NCI-H146 (cell line): ENCODE data around the gene TMEM205.
A peak's percentile ranks its signal among the peaks of the same experiment; 100 is the strongest.
"Not testable (repeated sequence)": the region's sequence is repeated elsewhere in the genome, so short reads cannot be mapped to it uniquely, and the experiment has no call there.

Experiments used
- DNase-seq: peaks from one replicate; lab custom pipeline; 2025; lab: John Stamatoyannopoulos, UW

TMEM205 gene

GRCh38 chr19:11373166-11373884, 27.3 kb upstream of the TMEM205 start:
- DNase-seq = peak; percentile 94

- DNase-seq = no peak
Measured at GRCh38 chr19:11370744-11371143, 24.7 kb upstream of the TMEM205 start.

- no peak for DNase-seq
Measured at GRCh38 chr19:11367528-11367927, 21.5 kb upstream of the TMEM205 start.

GRCh38 chr19:11365557-11366117, 19.6 kb upstream of the TMEM205 start:
- DNase-seq = no peak

GRCh38 chr19:11364935-11365334, 18.9 kb upstream of the TMEM205 start:
- DNase-seq = no peak

- DNase-seq = no peak
Measured at GRCh38 chr19:11364296-11364904, 18.3 kb upstream of the TMEM205 start.

GRCh38 chr19:11363881-11364280, 17.8 kb upstream of the TMEM205 start:
- DNase-seq = no peak

- no peak for DNase-seq
Measured at GRCh38 chr19:11361771-11362731, 16.0 kb upstream of the TMEM205 start.

GRCh38 chr19:11361037-11361770, 15.1 kb upstream of the TMEM205 start:
- DNase-seq = no peak

- no peak for DNase-seq
Measured at GRCh38 chr19:11359421-11359820, 13.4 kb upstream of the TMEM205 start.

GRCh38 chr19:11356676-11357550, 10.8 kb upstream of the TMEM205 start:
- no peak for DNase-seq

GRCh38 chr19:11356074-11356397, 10.0 kb upstream of the TMEM205 start:
- DNase-seq = no peak

GRCh38 chr19:11355160-11356073, 9.3 kb upstream of the TMEM205 start, which contains the start of gene PLPPR2:
Gene PLPPR2, plus strand, starts transcription at chr19:11355432. Its CDS starts 2,242 bp downstream, at chr19:11357674.
- peak; percentile 96 for DNase-seq

- DNase-seq = not testable (repeated sequence)
Measured at GRCh38 chr19:11354102-11354501, 8.0 kb upstream of the TMEM205 start.

- DNase-seq = no peak
Measured at GRCh38 chr19:11349171-11349570, 3.1 kb upstream of the TMEM205 start.

GRCh38 chr19:11347546-11348039, 1.5 kb upstream of the TMEM205 start:
- DNase-seq = no peak

- no peak for DNase-seq
Measured at GRCh38 chr19:11345122-11345803, 805 bp downstream of the TMEM205 start.

- no peak for DNase-seq
Measured at GRCh38 chr19:11342429-11342828, 3.6 kb downstream of the TMEM205 start.

- not testable (repeated sequence) for DNase-seq
Measured at GRCh38 chr19:11340099-11340467, 6.0 kb downstream of the TMEM205 start.
